ENCODE data around the gene SETD1A. TPM values are rescaled to one million over a fixed set of nuclear protein-coding genes. Genes with fewer than 3 reads are reported as not detected.

The SETD1A gene
- total and polyA plus RNA-seq, 2 of the 4 experiments (the other 2 are of a cell fraction), result 0.54 to 5.8 TPM

GRCh38 chr16:30965436-30965835, 7.9 kb downstream of the SETD1A start:
- POLR2A ChIA-PET (ENCODE audit: unreplicated experiment), result interaction anchor here (0.6 kb wide), 1 partner anchor 181 kb away, joined by 5 read pairs; no protein-coding TSS in a partner anchor
- H3K4me1 ChIP-seq (ENCODE audit: control insufficient read depth, insufficient read depth, low read length), result no peaks in the 10 kb centered on the region
- no peak overlapping the region for H3K14ac ChIP-seq (replicated peaks; ENCODE audit: low read depth, low read length)
- no peak overlapping the region for H4K91ac ChIP-seq (ENCODE audit: insufficient read depth, low read depth, low read length)
- H3K4me2 ChIP-seq (ENCODE audit: low read depth, low read length), result no peak overlapping the region
- no peak overlapping the region for H2AFZ ChIP-seq (replicated peaks; ENCODE audit: low read length, poor library complexity)
- peaks cover 5% of the 10 kb centered on the region; the same call in 1 of the 2 replicates for H4K20me1 ChIP-seq (ENCODE audit: insufficient read depth, low read length)
- peaks cover 69% of the 10 kb centered on the region for H3K36me3 ChIP-seq (ENCODE audit: control insufficient read depth, insufficient read depth, low read length)
- in situ Hi-C loops (cut with MboI; ENCODE audit: low sequenced_read_pairs), result no loop called here
- peaks cover 7 to 19% of the 10 kb centered on the region in 2 experiments; a peak in 3 of 4 replicates for H3K79me1 ChIP-seq (ENCODE audit: low read depth in 1 of 2, low read length in 2 of 2)
- WGBS, 2 experiments (ENCODE audit: extremely low coverage in 2 of 2, insufficient read length in 1 of 2), result no CpG with 5 or more reads among the region's 15 CpGs
- H2BK5ac ChIP-seq (ENCODE audit: low read depth, low read length, poor library complexity, severe bottlenecking), result no peak overlapping the region
- no peak overlapping the region for H4K5ac ChIP-seq (ENCODE audit: low read depth, low read length)
- no peak overlapping the region for H3K4me3 ChIP-seq (ENCODE audit: insufficient read depth, low read depth, low read length)
- dilution Hi-C loops (cut with HindIII; ENCODE audit: low sequenced_read_pairs, unreplicated experiment), result no loop called here
- no peak overlapping the region for H2AK5ac ChIP-seq (ENCODE audit: low read depth, low read length)
- H3K23ac ChIP-seq (ENCODE audit: low read depth, low read length), result no peak overlapping the region
- H2BK20ac ChIP-seq (ENCODE audit: low read depth, low read length), result no peak overlapping the region
- no peak overlapping the region for H3K4ac ChIP-seq (ENCODE audit: low read depth, low read length)
- no peak overlapping the region for H3K9ac ChIP-seq (ENCODE audit: low read depth, low read length)
- H3K9me1 ChIP-seq (ENCODE audit: insufficient read depth, low read length), result no peaks in the 10 kb centered on the region
- no TSS peak for BruUV-seq (replicated peaks)
- H2AK9ac ChIP-seq (replicated peaks; ENCODE audit: low read depth, low read length, poor library complexity), result no peak overlapping the region
- no peak overlapping the region for H3K56ac ChIP-seq (ENCODE audit: extremely low read depth, insufficient read depth, low read length)
- no peak overlapping the region for H3K18ac ChIP-seq (ENCODE audit: low read depth, low read length)
- no peak overlapping the region for H2BK15ac ChIP-seq (ENCODE audit: low read depth, low read length)
- intact Hi-C loops (cut with micrococcal nuclease), result no loop called here
- DNase-seq, result no peak
- no peaks in the 10 kb centered on the region for H3K9me3 ChIP-seq (ENCODE audit: control insufficient read depth, insufficient read depth, low read length)
- TF ChIP-seq POLR2A (IDR thresholded peaks at IDR 0.05; ENCODE audit: low read depth, low read length) (no peak), MAZ (IDR thresholded peaks at IDR 0.05; ENCODE audit: borderline replicate concordance, low read depth, low read length) (no peak), RCOR1 (IDR thresholded peaks at IDR 0.05; ENCODE audit: insufficient replicate concordance, low read length) (no peak), NFE2L2 (IDR thresholded peaks at IDR 0.05; ENCODE audit: low read depth, low read length) (no peak), CEBPB (IDR thresholded peaks at IDR 0.05; ENCODE audit: low read depth, low read length) (no peak)
- TF ChIP-seq, protein P1, sequence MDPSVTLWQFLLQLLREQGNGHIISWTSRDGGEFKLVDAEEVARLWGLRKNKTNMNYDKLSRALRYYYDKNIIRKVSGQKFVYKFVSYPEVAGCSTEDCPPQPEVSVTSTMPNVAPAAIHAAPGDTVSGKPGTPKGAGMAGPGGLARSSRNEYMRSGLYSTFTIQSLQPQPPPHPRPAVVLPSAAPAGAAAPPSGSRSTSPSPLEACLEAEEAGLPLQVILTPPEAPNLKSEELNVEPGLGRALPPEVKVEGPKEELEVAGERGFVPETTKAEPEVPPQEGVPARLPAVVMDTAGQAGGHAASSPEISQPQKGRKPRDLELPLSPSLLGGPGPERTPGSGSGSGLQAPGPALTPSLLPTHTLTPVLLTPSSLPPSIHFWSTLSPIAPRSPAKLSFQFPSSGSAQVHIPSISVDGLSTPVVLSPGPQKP (IDR thresholded peaks at IDR 0.05; ENCODE audit: borderline replicate concordance, low read depth, low read length), result no peak
- H2BK120ac ChIP-seq (ENCODE audit: low read depth, low read length), result no peak overlapping the region
- no peak overlapping the region for H4K8ac ChIP-seq (ENCODE audit: low read depth in 2 of 2, low read length in 2 of 2)
- H3K27me3 ChIP-seq (ENCODE audit: control insufficient read depth, insufficient read depth, low read length), result no peaks in the 10 kb centered on the region
- H3K27ac ChIP-seq (ENCODE audit: insufficient read depth, low read length), result no peak overlapping the region
- CTCF ChIA-PET, result no interaction called here
- no peak for ATAC-seq (ENCODE audit: low read depth)

Data from IMR-90 (cell line).